ENCODE measurements around the gene VPS26A.

- TF ChIP-seq CTCF (IDR thresholded peaks at IDR 0.05) = no peak
- TF ChIP-seq POLR2AphosphoS5 (IDR thresholded peaks at IDR 0.05) = peak; percentile 69 to 70
- TF ChIP-seq POLR2A (IDR thresholded peaks at IDR 0.05; ENCODE audit: low read depth) = no peak
Measured at GRCh38 chr10:69086001-69086509, 37.9 kb upstream of the VPS26A start.

Data from esophagus muscularis mucosa (tissue), 3 donors.